ENCODE data around the gene SYN1. TPM values are rescaled to one million over a fixed set of nuclear protein-coding genes. Genes with fewer than 3 reads are reported as not detected.
A peak's percentile ranks its signal among the peaks of the same experiment; 100 is the strongest.

Gene SYN1
- total RNA-seq, 1 donor from 2014 or later, result 1.9 TPM

DNA sequence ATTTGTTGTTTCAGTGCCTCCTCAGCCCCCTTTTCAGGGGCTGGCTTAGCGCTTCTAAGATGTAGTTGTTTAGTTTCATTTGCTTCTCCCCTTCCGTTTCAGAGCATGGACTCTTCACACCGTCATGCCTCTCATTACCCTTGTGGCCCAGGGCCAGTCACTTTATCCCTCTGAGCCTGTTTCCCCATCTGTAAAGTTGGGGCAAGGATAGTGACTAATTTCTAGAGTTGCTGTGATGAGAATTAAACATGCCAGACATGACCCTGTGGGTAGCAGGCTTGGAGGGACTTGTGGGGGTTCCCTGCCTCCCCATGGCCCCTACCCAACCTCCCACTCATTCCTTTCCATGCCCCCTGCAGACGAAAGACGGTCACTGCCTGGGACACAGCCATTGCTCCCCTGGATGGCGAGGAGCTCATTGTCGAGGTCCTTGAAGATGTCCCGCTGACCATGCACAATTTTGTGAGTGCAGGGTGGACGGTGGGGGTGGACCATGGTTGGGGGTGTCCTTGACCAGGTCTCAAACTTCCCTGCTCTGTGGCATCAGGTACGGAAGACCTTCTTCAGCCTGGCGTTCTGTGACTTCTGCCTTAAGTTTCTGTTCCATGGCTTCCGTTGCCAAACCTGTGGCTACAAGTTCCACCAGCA, 55.1 kb downstream of the SYN1 start:
- Mint-ChIP-seq H3K27ac (ENCODE audit: unreplicated experiment) (no peak overlapping the region), H3K4me3 (ENCODE audit: unreplicated experiment) (no peak overlapping the region), H3K36me3 (ENCODE audit: unreplicated experiment) (peaks cover 15% of the 10 kb centered on the region), H3K27me3 (ENCODE audit: unreplicated experiment) (no peaks in the 10 kb centered on the region), H3K4me1 (ENCODE audit: unreplicated experiment) (peaks cover 13% of the 10 kb centered on the region), H3K9me3 (ENCODE audit: unreplicated experiment) (no peaks in the 10 kb centered on the region)
- TF ChIP-seq, protein P1, sequence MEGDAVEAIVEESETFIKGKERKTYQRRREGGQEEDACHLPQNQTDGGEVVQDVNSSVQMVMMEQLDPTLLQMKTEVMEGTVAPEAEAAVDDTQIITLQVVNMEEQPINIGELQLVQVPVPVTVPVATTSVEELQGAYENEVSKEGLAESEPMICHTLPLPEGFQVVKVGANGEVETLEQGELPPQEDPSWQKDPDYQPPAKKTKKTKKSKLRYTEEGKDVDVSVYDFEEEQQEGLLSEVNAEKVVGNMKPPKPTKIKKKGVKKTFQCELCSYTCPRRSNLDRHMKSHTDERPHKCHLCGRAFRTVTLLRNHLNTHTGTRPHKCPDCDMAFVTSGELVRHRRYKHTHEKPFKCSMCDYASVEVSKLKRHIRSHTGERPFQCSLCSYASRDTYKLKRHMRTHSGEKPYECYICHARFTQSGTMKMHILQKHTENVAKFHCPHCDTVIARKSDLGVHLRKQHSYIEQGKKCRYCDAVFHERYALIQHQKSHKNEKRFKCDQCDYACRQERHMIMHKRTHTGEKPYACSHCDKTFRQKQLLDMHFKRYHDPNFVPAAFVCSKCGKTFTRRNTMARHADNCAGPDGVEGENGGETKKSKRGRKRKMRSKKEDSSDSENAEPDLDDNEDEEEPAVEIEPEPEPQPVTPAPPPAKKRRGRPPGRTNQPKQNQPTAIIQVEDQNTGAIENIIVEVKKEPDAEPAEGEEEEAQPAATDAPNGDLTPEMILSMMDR (IDR thresholded peaks at IDR 0.05), result no peak
- DNase-seq (ENCODE audit: extremely low spot score, unreplicated experiment), result no peak

DNA sequence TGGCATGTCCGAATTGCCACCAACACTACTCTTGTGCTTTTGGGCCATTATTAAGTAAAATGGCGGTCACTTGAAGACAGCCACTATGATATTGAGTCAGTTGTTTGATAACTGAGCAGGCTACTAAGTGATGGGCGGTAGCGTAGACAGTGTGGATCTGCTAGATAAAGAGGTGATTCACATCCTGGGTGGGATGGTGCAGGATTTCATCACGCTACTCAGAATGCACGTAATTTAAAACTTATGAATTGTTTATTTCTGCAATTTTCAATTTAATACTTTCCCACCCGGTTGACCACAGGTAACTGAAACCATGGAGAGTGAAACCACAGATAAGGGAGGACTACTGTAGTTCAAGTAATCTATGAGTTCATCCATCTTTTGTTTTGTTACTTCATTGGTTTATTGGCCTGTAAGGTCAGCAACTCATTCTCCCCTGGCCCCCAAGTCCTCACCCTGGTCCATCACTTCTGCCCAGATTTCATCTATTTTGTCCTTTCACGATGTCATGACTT, 55.8 kb downstream of the SYN1 start:
- H3K4me3 Mint-ChIP-seq (ENCODE audit: unreplicated experiment), result no peak overlapping the region
- H3K9me3 Mint-ChIP-seq (ENCODE audit: unreplicated experiment), result no peaks in the 10 kb centered on the region
- TF ChIP-seq, protein P1 (IDR thresholded peaks at IDR 0.05), result no peak
- DNase-seq (ENCODE audit: extremely low spot score, unreplicated experiment), result no peak
- peaks cover 9% of the 10 kb centered on the region for H3K36me3 Mint-ChIP-seq (ENCODE audit: unreplicated experiment)
- no peaks in the 10 kb centered on the region for H3K27me3 Mint-ChIP-seq (ENCODE audit: unreplicated experiment)
- peaks cover 13% of the 10 kb centered on the region for H3K4me1 Mint-ChIP-seq (ENCODE audit: unreplicated experiment)
- no peak overlapping the region for H3K27ac Mint-ChIP-seq (ENCODE audit: unreplicated experiment)

DNA sequence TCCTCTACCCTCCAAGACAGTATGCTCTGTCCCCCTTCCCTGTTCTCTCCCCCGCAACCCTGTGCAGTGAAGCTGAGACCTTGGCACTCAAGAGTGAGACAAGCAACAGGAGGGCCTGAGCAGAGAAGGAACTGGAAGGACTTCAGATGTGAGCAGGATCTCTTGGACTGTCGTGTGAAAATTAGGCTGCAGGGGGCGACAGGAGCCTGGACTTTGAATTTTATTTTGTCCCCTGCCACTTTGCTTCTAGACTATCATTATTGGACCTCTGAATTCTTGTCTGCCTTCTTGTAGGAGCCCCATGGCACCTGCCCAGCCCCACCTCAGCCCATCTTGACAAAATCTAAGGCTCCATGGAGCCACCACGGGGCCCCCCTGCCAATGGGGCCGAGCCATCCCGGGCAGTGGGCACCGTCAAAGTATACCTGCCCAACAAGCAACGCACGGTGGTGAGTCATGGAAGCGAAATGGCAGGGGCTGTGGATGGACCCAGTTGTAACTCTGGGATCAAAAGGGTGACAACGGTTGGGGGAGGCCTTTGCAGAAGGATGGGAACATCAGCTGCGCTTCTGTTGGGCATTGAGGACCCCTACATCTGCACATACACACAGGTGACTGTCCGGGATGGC, 56.9 kb downstream of the SYN1 start:
- H3K36me3 Mint-ChIP-seq (ENCODE audit: unreplicated experiment), result peaks cover 9% of the 10 kb centered on the region
- H3K9me3 Mint-ChIP-seq (ENCODE audit: unreplicated experiment), result no peaks in the 10 kb centered on the region
- DNase-seq (ENCODE audit: extremely low spot score, unreplicated experiment), result no peak
- H3K4me1 Mint-ChIP-seq (ENCODE audit: unreplicated experiment), result peaks cover 13% of the 10 kb centered on the region
- no peaks in the 10 kb centered on the region for H3K27me3 Mint-ChIP-seq (ENCODE audit: unreplicated experiment)
- TF ChIP-seq, protein P1 (IDR thresholded peaks at IDR 0.05), result peak; percentile 47
- peak overlapping the region; percentile 44 for H3K27ac Mint-ChIP-seq (ENCODE audit: unreplicated experiment)
- H3K4me3 Mint-ChIP-seq (ENCODE audit: unreplicated experiment), result peak overlapping the region; percentile 61

DNA sequence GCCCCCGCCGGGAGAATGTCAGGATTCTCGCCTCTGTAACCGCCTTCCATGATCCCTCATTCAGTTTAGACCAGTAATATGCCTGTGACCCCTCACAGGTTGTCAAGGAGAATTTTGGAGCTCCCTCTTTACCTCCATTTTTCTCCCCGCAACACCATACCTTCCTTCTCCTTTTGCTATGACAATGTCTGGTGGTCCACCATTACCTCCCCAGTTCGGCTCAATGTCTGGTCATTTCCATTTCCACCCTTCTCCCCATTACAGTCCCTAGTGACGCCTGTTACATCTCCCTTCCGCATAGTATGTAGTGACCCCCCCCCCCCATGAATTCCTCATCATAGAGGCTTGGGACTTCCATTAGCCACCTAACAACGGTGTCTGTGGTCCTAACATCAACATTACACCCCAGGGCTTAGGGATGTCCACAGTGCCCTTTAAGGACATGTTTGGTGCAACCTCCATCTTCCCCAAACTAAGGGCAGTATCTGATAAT, 58.0 kb downstream of the SYN1 start:
- TF ChIP-seq, protein P1 (IDR thresholded peaks at IDR 0.05), result no peak
- H3K4me1 Mint-ChIP-seq (ENCODE audit: unreplicated experiment), result peaks cover 14% of the 10 kb centered on the region
- H3K27ac Mint-ChIP-seq (ENCODE audit: unreplicated experiment), result peak overlapping the region; percentile 95
- no peaks in the 10 kb centered on the region for H3K27me3 Mint-ChIP-seq (ENCODE audit: unreplicated experiment)
- H3K36me3 Mint-ChIP-seq (ENCODE audit: unreplicated experiment), result peaks cover 7% of the 10 kb centered on the region
- H3K4me3 Mint-ChIP-seq (ENCODE audit: unreplicated experiment), result peak overlapping the region; percentile 85
- no peak for DNase-seq (ENCODE audit: extremely low spot score, unreplicated experiment)
- no peaks in the 10 kb centered on the region for H3K9me3 Mint-ChIP-seq (ENCODE audit: unreplicated experiment)

Data from osteocyte (in vitro differentiated cells).